ENCODE measurements around the gene PTPRK.

PTPRK gene

GRCh38 chr6:128239146-128239545, 281.3 kb downstream of the PTPRK start:
- DNase-seq: no peak

- no peak for DNase-seq
Measured at GRCh38 chr6:128238225-128238624, 282.2 kb downstream of the PTPRK start.

GRCh38 chr6:128235556-128235955, 284.8 kb downstream of the PTPRK start:
- DNase-seq: no peak

GRCh38 chr6:128233531-128233930, 286.9 kb downstream of the PTPRK start:
- no peak for DNase-seq

- DNase-seq: no peak
Measured at GRCh38 chr6:128230267-128230989, 290.0 kb downstream of the PTPRK start.

- no peak for DNase-seq
Measured at GRCh38 chr6:128225612-128226011, 294.8 kb downstream of the PTPRK start.

- DNase-seq: no peak
Measured at GRCh38 chr6:128216917-128217316, 303.5 kb downstream of the PTPRK start.

- no peak for DNase-seq
Measured at GRCh38 chr6:128209771-128210170, 310.6 kb downstream of the PTPRK start.

GRCh38 chr6:128208851-128209580, 311.4 kb downstream of the PTPRK start:
- no peak for DNase-seq

- DNase-seq: no peak
Measured at GRCh38 chr6:128208078-128208477, 312.3 kb downstream of the PTPRK start.

- no peak for DNase-seq
Measured at GRCh38 chr6:128206610-128207426, 313.6 kb downstream of the PTPRK start.

GRCh38 chr6:128204616-128205015, 315.8 kb downstream of the PTPRK start:
- no peak for DNase-seq

GRCh38 chr6:128202169-128202765, 318.1 kb downstream of the PTPRK start:
- DNase-seq: no peak

GRCh38 chr6:128200789-128201188, 319.6 kb downstream of the PTPRK start:
- no peak for DNase-seq

- no peak for DNase-seq
Measured at GRCh38 chr6:128199461-128199860, 320.9 kb downstream of the PTPRK start.

GRCh38 chr6:128192972-128193371, 327.4 kb downstream of the PTPRK start:
- no peak for DNase-seq

- no peak for DNase-seq
Measured at GRCh38 chr6:128188678-128189077, 331.7 kb downstream of the PTPRK start.

GRCh38 chr6:128186729-128187128, 333.7 kb downstream of the PTPRK start:
- DNase-seq: no peak

GRCh38 chr6:128179876-128180438, 340.4 kb downstream of the PTPRK start:
- no peak for DNase-seq

- DNase-seq: no peak
Measured at GRCh38 chr6:128174724-128175123, 345.7 kb downstream of the PTPRK start.

- DNase-seq: no peak
Measured at GRCh38 chr6:128172752-128173682, 347.4 kb downstream of the PTPRK start.

- DNase-seq: no peak
Measured at GRCh38 chr6:128172081-128172480, 348.3 kb downstream of the PTPRK start.
